HG02798 (cell line): ENCODE results near the gene POTEG.
"Not testable (repeated sequence)": the region's sequence is repeated elsewhere in the genome, so short reads cannot be mapped to it uniquely, and the experiment has no call there.

ENCODE experiments used
- ATAC-seq: cut with Tn5 transposase; IDR thresholded peaks from one replicate; pipeline ENCODE4 v1.9.1; 2021; ENCODE audit warnings: mild to moderate bottlenecking; ENCODE audit not compliant: unreplicated experiment, poor library complexity

Gene POTEG

GRCh38 chr14:19434241-19434640 is at the start of gene POTEG:
TSS of gene POTEG (minus strand) at chr14:19434341. CDS start at chr14:19434289, 52 bp downstream.
- ATAC-seq, result not testable (repeated sequence)

- ATAC-seq, result not testable (repeated sequence)
Measured at GRCh38 chr14:19482093-19482492, 48.0 kb upstream of the POTEG start.

- not testable (repeated sequence) for ATAC-seq
Measured at GRCh38 chr14:19481421-19481820, 47.3 kb upstream of the POTEG start.

GRCh38 chr14:19480491-19480890 is 46.4 kb upstream of the POTEG start:
- ATAC-seq, result not testable (repeated sequence)

- not testable (repeated sequence) for ATAC-seq
Measured at GRCh38 chr14:19445761-19446160, 11.6 kb upstream of the POTEG start.

GRCh38 chr14:19439826-19440225 is 5.7 kb upstream of the POTEG start:
- ATAC-seq, result not testable (repeated sequence)

- not testable (repeated sequence) for ATAC-seq
Measured at GRCh38 chr14:19439219-19439618, 5.1 kb upstream of the POTEG start.

GRCh38 chr14:19437126-19437443 is 2.9 kb upstream of the POTEG start:
- not testable (repeated sequence) for ATAC-seq

GRCh38 chr14:19436311-19437125 is 2.4 kb upstream of the POTEG start:
- not testable (repeated sequence) for ATAC-seq

- not testable (repeated sequence) for ATAC-seq
Measured at GRCh38 chr14:19435852-19436251, 1.7 kb upstream of the POTEG start.

- ATAC-seq, result not testable (repeated sequence)
Measured at GRCh38 chr14:19434891-19435290, 750 bp upstream of the POTEG start.

- ATAC-seq, result not testable (repeated sequence)
Measured at GRCh38 chr14:19433765-19434164, 376 bp downstream of the POTEG start.

- not testable (repeated sequence) for ATAC-seq
Measured at GRCh38 chr14:19408519-19408918, 25.6 kb downstream of the POTEG start.

GRCh38 chr14:19402097-19402496 is 32.0 kb downstream of the POTEG start:
- not testable (repeated sequence) for ATAC-seq

GRCh38 chr14:19394727-19395126 is 39.4 kb downstream of the POTEG start:
- ATAC-seq, result not testable (repeated sequence)

GRCh38 chr14:19390230-19390629 is 43.9 kb downstream of the POTEG start:
- ATAC-seq, result not testable (repeated sequence)

- ATAC-seq, result not testable (repeated sequence)
Measured at GRCh38 chr14:19388741-19389140, 45.4 kb downstream of the POTEG start.

GRCh38 chr14:19386996-19387395 is 47.1 kb downstream of the POTEG start:
- ATAC-seq, result not testable (repeated sequence)

- not testable (repeated sequence) for ATAC-seq
Measured at GRCh38 chr14:19386309-19386708, 47.8 kb downstream of the POTEG start.

GRCh38 chr14:19384088-19384781 is 49.9 kb downstream of the POTEG start:
- not testable (repeated sequence) for ATAC-seq

GRCh38 chr14:19383008-19383584 is 51.0 kb downstream of the POTEG start:
- not testable (repeated sequence) for ATAC-seq
